ENCODE results near the gene CKAP5. TPM values are rescaled to one million over a fixed set of nuclear protein-coding genes. Genes with fewer than 3 reads are reported as not detected.

The CKAP5 gene
- total RNA-seq, 4 donors from 2014 or later: 39.8 to 46.9 (median 43.4) TPM

DNA sequence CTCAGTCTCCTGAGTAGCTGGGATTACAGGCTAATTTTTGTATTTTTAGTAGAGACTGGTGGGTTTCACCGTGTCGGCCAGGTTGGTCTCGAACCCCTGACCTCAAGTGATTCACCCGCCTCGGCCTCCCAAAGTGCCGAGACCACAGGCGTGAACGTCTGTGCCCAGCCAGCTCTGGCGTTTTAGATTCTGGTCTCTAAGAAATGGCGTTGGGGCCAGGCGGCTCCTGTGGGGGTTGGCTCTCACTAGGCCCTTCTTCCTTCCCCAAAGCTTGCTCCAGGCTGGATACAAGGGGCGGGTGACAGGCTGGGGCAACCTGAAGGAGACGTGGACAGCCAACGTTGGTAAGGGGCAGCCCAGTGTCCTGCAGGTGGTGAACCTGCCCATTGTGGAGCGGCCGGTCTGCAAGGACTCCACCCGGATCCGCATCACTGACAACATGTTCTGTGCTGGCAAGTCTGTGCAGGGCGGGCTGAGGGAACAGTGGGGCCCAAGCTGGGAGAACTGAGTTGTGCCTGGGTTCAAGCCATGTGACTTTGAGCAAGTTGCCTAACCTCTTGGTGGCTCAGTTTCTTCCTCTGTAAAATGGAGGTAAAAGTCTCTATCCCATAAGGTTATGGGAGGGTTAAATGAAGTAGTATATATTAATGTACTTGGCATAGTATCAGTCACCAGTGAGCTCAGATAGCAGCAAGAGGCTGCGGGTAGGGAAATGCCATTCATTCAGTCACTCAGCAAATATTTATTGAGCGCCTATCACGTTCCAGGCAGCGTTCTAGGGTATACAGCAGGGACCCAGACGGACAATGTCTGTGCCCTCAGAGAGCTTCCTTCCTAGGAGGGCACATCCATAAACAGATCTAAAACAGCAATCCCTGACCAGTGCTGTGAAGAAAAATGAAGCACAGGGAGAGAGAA lies 116.7 kb downstream of the CKAP5 start:
- no peak overlapping the region for H3K27ac ChIP-seq
- H3K4me1 ChIP-seq: no peaks in the 10 kb centered on the region
- no peaks in the 10 kb centered on the region for H3K9me3 ChIP-seq
- no peak overlapping the region for H3K4me3 ChIP-seq
- no peaks in the 10 kb centered on the region for H3K27me3 ChIP-seq
- WGBS, 2 donors (ENCODE audit: low coverage in 1 of 2): 52 to 80% methylated on average over 4 to 5 of the region's 24 CpGs
- ATAC-seq: no peak
- no peaks in the 10 kb centered on the region for H3K36me3 ChIP-seq
- TF ChIP-seq POLR2A (IDR thresholded peaks at IDR 0.05) (no peak), EP300 (IDR thresholded peaks at IDR 0.05) (no peak)
- TF ChIP-seq, protein P1, sequence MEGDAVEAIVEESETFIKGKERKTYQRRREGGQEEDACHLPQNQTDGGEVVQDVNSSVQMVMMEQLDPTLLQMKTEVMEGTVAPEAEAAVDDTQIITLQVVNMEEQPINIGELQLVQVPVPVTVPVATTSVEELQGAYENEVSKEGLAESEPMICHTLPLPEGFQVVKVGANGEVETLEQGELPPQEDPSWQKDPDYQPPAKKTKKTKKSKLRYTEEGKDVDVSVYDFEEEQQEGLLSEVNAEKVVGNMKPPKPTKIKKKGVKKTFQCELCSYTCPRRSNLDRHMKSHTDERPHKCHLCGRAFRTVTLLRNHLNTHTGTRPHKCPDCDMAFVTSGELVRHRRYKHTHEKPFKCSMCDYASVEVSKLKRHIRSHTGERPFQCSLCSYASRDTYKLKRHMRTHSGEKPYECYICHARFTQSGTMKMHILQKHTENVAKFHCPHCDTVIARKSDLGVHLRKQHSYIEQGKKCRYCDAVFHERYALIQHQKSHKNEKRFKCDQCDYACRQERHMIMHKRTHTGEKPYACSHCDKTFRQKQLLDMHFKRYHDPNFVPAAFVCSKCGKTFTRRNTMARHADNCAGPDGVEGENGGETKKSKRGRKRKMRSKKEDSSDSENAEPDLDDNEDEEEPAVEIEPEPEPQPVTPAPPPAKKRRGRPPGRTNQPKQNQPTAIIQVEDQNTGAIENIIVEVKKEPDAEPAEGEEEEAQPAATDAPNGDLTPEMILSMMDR (IDR thresholded peaks at IDR 0.05): no peak

- ATAC-seq: no peak
- H3K36me3 ChIP-seq: no peaks in the 10 kb centered on the region
- no peaks in the 10 kb centered on the region for H3K27me3 ChIP-seq
- WGBS, 2 donors (ENCODE audit: low coverage in 1 of 2): 73 to 94% methylated on average over 5 to 7 of the region's 9 CpGs
- H3K4me1 ChIP-seq: no peaks in the 10 kb centered on the region
- H3K9me3 ChIP-seq: no peaks in the 10 kb centered on the region
- no peak overlapping the region for H3K27ac ChIP-seq
- H3K4me3 ChIP-seq: no peak overlapping the region
- TF ChIP-seq POLR2AphosphoS5 (IDR thresholded peaks at IDR 0.05): no peak
- no peak for TF ChIP-seq POLR2A (IDR thresholded peaks at IDR 0.05)
- TF ChIP-seq, protein P1 (IDR thresholded peaks at IDR 0.05): no peak
- TF ChIP-seq EP300 (IDR thresholded peaks at IDR 0.05): no peak
These were observed 117.4 kb downstream of the CKAP5 start for GRCh38 chr11:46728659-46729040.

DNA sequence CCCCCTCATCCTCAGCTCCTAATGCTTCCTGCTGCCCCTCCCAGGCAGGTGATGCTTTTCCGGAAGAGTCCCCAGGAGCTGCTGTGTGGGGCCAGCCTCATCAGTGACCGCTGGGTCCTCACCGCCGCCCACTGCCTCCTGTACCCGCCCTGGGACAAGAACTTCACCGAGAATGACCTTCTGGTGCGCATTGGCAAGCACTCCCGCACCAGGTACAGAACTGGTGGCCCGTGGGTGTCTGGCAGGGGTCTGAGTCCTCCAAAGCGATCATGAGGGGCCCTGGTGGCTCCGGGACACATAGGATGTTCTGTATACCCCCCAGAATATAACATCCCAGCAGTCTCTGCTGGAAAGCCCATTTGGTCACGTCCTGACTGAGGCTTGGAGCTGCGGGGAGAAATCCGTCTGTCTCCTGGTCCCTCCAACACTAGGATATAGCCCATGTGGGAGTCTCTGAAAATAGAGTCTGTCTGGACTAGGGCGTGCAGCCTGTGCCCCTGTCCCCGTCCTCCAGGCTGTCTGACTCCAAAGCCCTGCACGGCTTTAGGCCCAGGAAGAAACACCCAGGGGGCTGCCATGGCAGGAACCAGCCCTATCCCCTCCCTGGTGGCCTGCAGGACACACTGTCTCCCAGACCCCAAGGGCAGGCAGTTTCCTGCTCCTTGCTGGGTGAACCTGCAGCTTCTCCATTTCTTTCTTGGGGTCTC lies 118.0 kb downstream of the CKAP5 start:
- TF ChIP-seq, protein P1 (IDR thresholded peaks at IDR 0.05): no peak
- TF ChIP-seq POLR2AphosphoS5 (IDR thresholded peaks at IDR 0.05) (no peak), EP300 (IDR thresholded peaks at IDR 0.05) (no peak), POLR2A (IDR thresholded peaks at IDR 0.05) (no peak)
- Histone ChIP-seq H3K9me3 (no peaks in the 10 kb centered on the region), H3K27me3 (no peaks in the 10 kb centered on the region), H3K4me1 (no peaks in the 10 kb centered on the region), H3K27ac (no peak overlapping the region), H3K36me3 (no peaks in the 10 kb centered on the region), H3K4me3 (no peak overlapping the region)
- ATAC-seq: no peak
- WGBS, 2 donors (ENCODE audit: low coverage in 1 of 2): 63 to 95% methylated on average over 2 to 4 of the region's 17 CpGs

GRCh38 chr11:46726206-46726862 lies 119.7 kb downstream of the CKAP5 start:
- WGBS, 2 donors (ENCODE audit: low coverage in 1 of 2): 90 to 93% methylated on average over 9 to 18 of the region's 26 CpGs
- Histone ChIP-seq H3K4me1 (no peaks in the 10 kb centered on the region), H3K36me3 (no peaks in the 10 kb centered on the region), H3K9me3 (no peaks in the 10 kb centered on the region), H3K4me3 (no peak overlapping the region), H3K27me3 (no peaks in the 10 kb centered on the region), H3K27ac (no peak overlapping the region)
- ATAC-seq: no peak
- TF ChIP-seq EP300 (IDR thresholded peaks at IDR 0.05) (no peak), POLR2AphosphoS5 (IDR thresholded peaks at IDR 0.05) (no peak), POLR2A (IDR thresholded peaks at IDR 0.05) (no peak)
- TF ChIP-seq, protein P1 (IDR thresholded peaks at IDR 0.05): no peak

All from gastroesophageal sphincter (tissue), 4 donors.